HG02798 (cell line): ENCODE data around the gene USP7.
"Not testable (repeated sequence)": the region's sequence is repeated elsewhere in the genome, so short reads cannot be mapped to it uniquely, and the experiment has no call there.

Experiments
- ATAC-seq: cut with Tn5 transposase; IDR thresholded peaks from one replicate; pipeline ENCODE4 v1.9.1; 2021; ENCODE audit warnings: mild to moderate bottlenecking; ENCODE audit not compliant: unreplicated experiment, poor library complexity

USP7 gene

GRCh38 chr16:8929086-8929748 is 34.5 kb downstream of the USP7 start:
- peak; percentile 48 for ATAC-seq

GRCh38 chr16:8928467-8928957 is 35.2 kb downstream of the USP7 start:
- peak; percentile 49 for ATAC-seq

- no peak for ATAC-seq
Measured at GRCh38 chr16:8926827-8927226, 36.9 kb downstream of the USP7 start.

- no peak for ATAC-seq
Measured at GRCh38 chr16:8925455-8925854, 38.3 kb downstream of the USP7 start.

- peak; percentile 44 for ATAC-seq
Measured at GRCh38 chr16:8924214-8924613, 39.5 kb downstream of the USP7 start.

- ATAC-seq = no peak
Measured at GRCh38 chr16:8923199-8923598, 40.5 kb downstream of the USP7 start.

- ATAC-seq = no peak
Measured at GRCh38 chr16:8921347-8921984, 42.2 kb downstream of the USP7 start.

GRCh38 chr16:8920645-8921346 is 42.9 kb downstream of the USP7 start:
- ATAC-seq = no peak

- ATAC-seq = no peak
Measured at GRCh38 chr16:8919934-8920462, 43.7 kb downstream of the USP7 start.

- ATAC-seq = no peak
Measured at GRCh38 chr16:8919089-8919933, 44.4 kb downstream of the USP7 start.

- ATAC-seq = not testable (repeated sequence)
Measured at GRCh38 chr16:8917336-8917735, 46.4 kb downstream of the USP7 start.

GRCh38 chr16:8916541-8917225 is 47.0 kb downstream of the USP7 start:
- no peak for ATAC-seq

GRCh38 chr16:8915722-8916301 is 47.9 kb downstream of the USP7 start:
- ATAC-seq = no peak

GRCh38 chr16:8914098-8914497 is 49.6 kb downstream of the USP7 start:
- ATAC-seq = no peak

- ATAC-seq = no peak
Measured at GRCh38 chr16:8912793-8913192, 50.9 kb downstream of the USP7 start.

GRCh38 chr16:8910811-8911210 is 52.9 kb downstream of the USP7 start:
- no peak for ATAC-seq

- ATAC-seq = no peak
Measured at GRCh38 chr16:8908810-8909468, 54.8 kb downstream of the USP7 start.

- ATAC-seq = no peak
Measured at GRCh38 chr16:8907096-8907495, 56.6 kb downstream of the USP7 start.
